Uterus (tissue), 2 donors: ENCODE results near the gene USP25.

Source experiments
- CTCF ChIP-seq, 4 experiments: fragments of 200-600 bp in 2 of 4; fragments of 450-650 bp in 2 of 4; sonication (generic) in 2 of 4; IDR thresholded peaks; one replicate each; pipeline ENCODE4 v1.5.1; 2016 to 2019; ENCODE audit warnings: antibody characterized with exemption in 4 of 4, mild to moderate bottlenecking in 2 of 4, moderate library complexity in 1 of 4
- POLR2A ChIP-seq, 2 donors: fragments of 450-650 bp; IDR thresholded peaks; one replicate each; pipeline ENCODE4 v1.6.1; 2016; ENCODE audit warnings: antibody characterized with exemption in 2 of 2, mild to moderate bottlenecking in 1 of 2, moderate library complexity in 1 of 2

- TF ChIP-seq CTCF (IDR thresholded peaks at IDR 0.05), result no peak
- no peak for TF ChIP-seq POLR2A (IDR thresholded peaks at IDR 0.05)
Observed at GRCh38 chr21:15809818-15810217, 80.0 kb downstream of the USP25 start.
